ENCODE data around the gene TUBA3E. TPM values are rescaled to one million over a fixed set of nuclear protein-coding genes. Genes with fewer than 3 reads are reported as not detected.
"Not testable (repeated sequence)": the region's sequence is repeated elsewhere in the genome, so short reads cannot be mapped to it uniquely, and the experiment has no call there.

TUBA3E gene
- total and polyA plus RNA-seq, 7 donors: 0.01 to 0.04 TPM; not detected in 5

DNA sequence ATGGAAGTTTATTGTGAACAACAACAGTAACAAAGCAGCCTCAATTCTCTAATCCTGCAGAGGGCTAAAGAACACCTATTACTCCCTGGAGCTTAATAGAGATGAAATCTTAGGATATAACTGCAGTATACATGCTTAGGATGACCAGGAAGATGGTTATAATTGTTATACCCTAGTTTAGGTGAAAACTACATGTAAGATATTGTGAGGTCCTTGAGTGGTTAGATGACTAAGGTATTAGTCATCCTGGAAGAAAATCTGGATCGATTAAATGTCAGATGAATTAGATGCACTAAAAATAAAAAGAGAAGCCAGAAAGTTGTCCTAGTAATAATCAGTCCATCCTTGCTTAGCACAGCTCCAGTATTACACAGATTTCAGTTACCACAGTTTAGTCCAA, 22.3 kb upstream of the TUBA3E start:
- H3K9me3 ChIP-seq; DNase-seq; intact Hi-C loops (cut with DNase I); H3K36me3 ChIP-seq (ENCODE audit: insufficient read depth in 1 of 2, low read depth in 1 of 2); H3K27ac ChIP-seq; ATAC-seq; H3K4me3 ChIP-seq; H3K4me1 ChIP-seq; H3K27me3 ChIP-seq (ENCODE audit: insufficient read depth in 3 of 3, low read length in 2 of 3): not testable (repeated sequence)
- 88% methylated on average over 1 of the region's 1 CpG; no CpG with 5 or more reads in 2 of the 3 donors for WGBS, 3 donors

DNA sequence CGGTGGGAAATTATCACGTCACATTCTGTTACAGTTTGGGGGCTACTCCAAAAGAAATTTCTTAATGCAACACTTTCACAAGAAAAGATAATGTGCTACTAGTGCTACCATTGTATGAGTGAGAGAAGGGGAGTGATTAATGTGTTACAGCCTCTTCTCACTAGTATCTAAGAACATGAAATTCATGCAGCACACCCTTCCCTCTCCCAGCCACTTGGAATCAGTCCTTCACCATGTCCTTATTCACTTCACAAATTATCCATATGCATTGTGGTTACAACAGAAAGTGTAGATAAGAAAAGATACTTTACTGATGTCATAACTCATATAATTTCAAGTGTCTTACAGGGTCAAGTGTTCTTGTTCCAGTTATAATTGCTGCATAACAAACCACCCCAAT, 20.9 kb upstream of the TUBA3E start:
- H3K4me1 ChIP-seq; ATAC-seq; DNase-seq; intact Hi-C loops (cut with DNase I); H3K9me3 ChIP-seq; H3K27ac ChIP-seq; H3K4me3 ChIP-seq; H3K36me3 ChIP-seq (ENCODE audit: insufficient read depth in 1 of 2, low read depth in 1 of 2): not testable (repeated sequence)
- H3K27me3 ChIP-seq (ENCODE audit: insufficient read depth in 3 of 3, low read length in 2 of 3): peaks cover 0 to 12% (median 2%) of the 10 kb centered on the region in 3 donors
- WGBS, 3 donors: 87 to 97% (median 89%) methylated on average over 2 of the region's 2 CpGs

DNA sequence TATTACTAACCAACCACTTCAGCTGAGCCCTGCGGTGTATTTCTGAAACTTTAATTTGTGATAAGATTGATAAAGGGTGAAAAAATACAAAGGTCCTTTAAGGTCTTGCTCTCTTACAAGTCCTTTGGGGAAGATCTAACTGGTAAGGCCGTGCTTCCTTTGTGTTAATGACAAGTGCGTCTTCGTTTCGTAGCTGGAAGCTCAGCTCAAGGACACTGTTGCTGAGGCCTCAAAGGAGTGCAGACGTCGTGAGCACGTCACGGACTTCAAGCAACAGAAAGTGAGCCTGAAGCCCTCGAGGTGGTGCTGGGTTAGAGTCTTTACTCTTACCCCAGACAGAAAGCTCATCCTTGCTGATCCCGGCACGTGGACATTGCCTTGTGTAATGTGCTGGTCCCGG, 8.8 kb upstream of the TUBA3E start:
- H3K4me1 ChIP-seq; H3K36me3 ChIP-seq (ENCODE audit: insufficient read depth in 1 of 2, low read depth in 1 of 2); H3K27ac ChIP-seq; intact Hi-C loops (cut with DNase I); ATAC-seq; H3K9me3 ChIP-seq; H3K27me3 ChIP-seq (ENCODE audit: insufficient read depth in 3 of 3, low read length in 2 of 3); H3K4me3 ChIP-seq; DNase-seq: not testable (repeated sequence)
- 75 to 77% (median 77%) methylated on average over 11 to 13 of the region's 13 CpGs for whole genome bisulfite sequencing, 3 donors

GRCh38 chr2:130203150-130203549, 4.9 kb upstream of the TUBA3E start:
- ATAC-seq; DNase-seq; H3K36me3 ChIP-seq (ENCODE audit: insufficient read depth in 1 of 2, low read depth in 1 of 2); H3K27ac ChIP-seq; intact Hi-C loops (cut with DNase I); H3K4me3 ChIP-seq; H3K4me1 ChIP-seq; H3K27me3 ChIP-seq (ENCODE audit: insufficient read depth in 3 of 3, low read length in 2 of 3); H3K9me3 ChIP-seq: not testable (repeated sequence)
- WGBS, 3 donors: 71 to 92% (median 85%) methylated on average over 2 to 3 of the region's 3 CpGs

DNA sequence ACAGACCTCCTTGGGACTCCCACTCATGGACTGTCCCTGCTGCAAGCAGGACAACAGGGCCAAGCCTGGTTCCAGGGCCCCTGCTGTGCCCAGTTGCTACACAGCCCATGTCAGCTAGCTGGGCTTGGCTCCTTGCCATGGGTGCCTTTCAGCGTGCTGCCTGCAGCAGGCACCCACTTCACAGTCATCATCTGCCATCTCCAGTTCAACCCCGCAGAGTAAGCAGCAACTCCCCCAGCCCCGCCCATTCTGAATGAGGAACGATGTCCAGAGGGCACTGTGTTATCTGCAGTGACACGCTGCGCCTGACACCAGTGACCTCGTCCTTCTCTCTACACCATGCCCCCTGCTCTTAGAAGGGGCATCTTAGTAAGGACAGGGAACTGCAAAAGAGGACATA, 4.3 kb upstream of the TUBA3E start:
- intact Hi-C loops (cut with DNase I); H3K9me3 ChIP-seq; H3K27me3 ChIP-seq (ENCODE audit: insufficient read depth in 3 of 3, low read length in 2 of 3); DNase-seq; H3K4me3 ChIP-seq; ATAC-seq; H3K36me3 ChIP-seq (ENCODE audit: insufficient read depth in 1 of 2, low read depth in 1 of 2); H3K4me1 ChIP-seq; H3K27ac ChIP-seq: not testable (repeated sequence)
- WGBS, 3 donors: 48 to 57% (median 49%) methylated on average over 4 to 6 of the region's 7 CpGs

GRCh38 chr2:130196052-130196451, 2.2 kb downstream of the TUBA3E start:
- H3K36me3 ChIP-seq (ENCODE audit: insufficient read depth in 1 of 2, low read depth in 1 of 2); H3K27ac ChIP-seq; intact Hi-C loops (cut with DNase I); H3K9me3 ChIP-seq; ATAC-seq; H3K4me3 ChIP-seq; DNase-seq; H3K27me3 ChIP-seq (ENCODE audit: insufficient read depth in 3 of 3, low read length in 2 of 3); H3K4me1 ChIP-seq: not testable (repeated sequence)
- 73 to 88% (median 82%) methylated on average over 7 to 11 of the region's 13 CpGs for WGBS, 3 donors

DNA sequence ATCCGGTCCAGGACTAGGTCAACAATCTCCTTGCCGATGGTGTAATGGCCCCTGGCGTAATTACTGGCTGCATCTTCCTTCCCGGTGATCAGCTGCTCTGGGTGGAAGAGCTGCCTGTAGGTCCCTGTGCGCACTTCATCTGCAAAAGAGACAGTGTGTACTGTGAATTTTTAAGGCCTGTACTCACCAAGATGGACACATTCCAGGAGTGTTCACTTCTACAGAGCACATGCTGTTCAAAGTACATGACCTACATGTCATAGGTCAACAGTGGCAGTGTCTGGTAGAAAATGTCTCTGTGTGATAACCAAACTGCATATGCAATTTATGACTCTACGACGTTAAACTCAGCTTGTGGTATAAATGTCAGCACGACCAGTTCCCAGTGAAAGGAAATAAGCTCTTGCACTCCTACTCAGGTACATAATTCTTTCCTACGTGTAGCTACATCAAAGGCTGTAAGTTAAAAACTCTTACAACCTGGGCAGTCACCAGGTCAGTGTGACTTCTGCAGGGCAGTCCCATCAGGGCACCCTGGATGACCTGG, 3.1 kb downstream of the TUBA3E start:
- H3K27ac ChIP-seq; H3K4me1 ChIP-seq; ATAC-seq; H3K9me3 ChIP-seq; H3K36me3 ChIP-seq (ENCODE audit: insufficient read depth in 1 of 2, low read depth in 1 of 2); H3K4me3 ChIP-seq; intact Hi-C loops (cut with DNase I); DNase-seq; H3K27me3 ChIP-seq (ENCODE audit: insufficient read depth in 3 of 3, low read length in 2 of 3): not testable (repeated sequence)
- WGBS, 3 donors: 65 to 70% (median 68%) methylated on average over 9 of the region's 9 CpGs

DNA sequence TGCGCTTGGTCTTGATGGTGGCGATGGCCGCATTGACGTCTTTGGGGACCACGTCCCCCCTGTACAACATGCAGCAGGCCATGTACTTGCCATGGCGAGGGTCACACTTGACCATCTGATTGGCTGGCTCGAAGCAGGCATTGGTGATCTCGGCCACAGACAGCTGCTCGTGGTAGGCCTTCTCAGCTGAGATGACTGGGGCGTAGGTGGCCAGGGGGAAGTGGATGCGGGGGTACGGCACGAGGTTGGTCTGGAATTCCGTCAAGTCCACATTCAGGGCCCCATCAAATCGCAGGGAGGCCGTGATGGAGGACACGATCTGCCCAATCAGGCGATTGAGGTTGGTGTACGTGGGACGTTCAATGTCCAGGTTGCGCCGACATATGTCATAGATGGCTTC, 4.4 kb downstream of the TUBA3E start:
- DNase-seq; H3K4me1 ChIP-seq; H3K36me3 ChIP-seq (ENCODE audit: insufficient read depth in 1 of 2, low read depth in 1 of 2); H3K4me3 ChIP-seq; intact Hi-C loops (cut with DNase I); ATAC-seq; H3K9me3 ChIP-seq; H3K27me3 ChIP-seq (ENCODE audit: insufficient read depth in 3 of 3, low read length in 2 of 3); H3K27ac ChIP-seq: not testable (repeated sequence)
- 81 to 92% (median 88%) methylated on average over 15 to 22 of the region's 22 CpGs for WGBS, 3 donors

DNA sequence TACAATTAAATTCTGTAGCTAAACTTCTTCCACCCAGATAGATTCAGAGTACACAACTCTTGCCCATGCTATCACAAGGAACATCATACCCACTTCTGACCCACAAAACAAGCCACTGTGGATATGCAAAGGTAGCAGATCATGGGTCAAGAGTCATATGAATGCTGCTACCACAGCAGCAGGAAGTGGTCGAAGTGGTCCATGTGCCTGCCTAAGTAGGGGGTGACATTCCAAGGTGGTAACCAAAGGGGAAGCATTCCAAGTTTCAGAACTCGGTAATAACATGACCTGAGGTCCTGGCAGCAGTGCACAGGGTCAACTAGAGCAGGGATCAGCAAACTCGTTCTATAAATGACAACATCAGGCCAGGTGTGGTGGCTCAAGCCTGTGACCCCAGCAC, 5.8 kb downstream of the TUBA3E start:
- H3K4me3 ChIP-seq; intact Hi-C loops (cut with DNase I); H3K9me3 ChIP-seq; H3K27ac ChIP-seq; H3K27me3 ChIP-seq (ENCODE audit: insufficient read depth in 3 of 3, low read length in 2 of 3); DNase-seq; H3K36me3 ChIP-seq (ENCODE audit: insufficient read depth in 1 of 2, low read depth in 1 of 2); ATAC-seq; H3K4me1 ChIP-seq: not testable (repeated sequence)
- WGBS, 3 donors: 76 to 81% (median 79%) methylated on average over 3 of the region's 3 CpGs

DNA sequence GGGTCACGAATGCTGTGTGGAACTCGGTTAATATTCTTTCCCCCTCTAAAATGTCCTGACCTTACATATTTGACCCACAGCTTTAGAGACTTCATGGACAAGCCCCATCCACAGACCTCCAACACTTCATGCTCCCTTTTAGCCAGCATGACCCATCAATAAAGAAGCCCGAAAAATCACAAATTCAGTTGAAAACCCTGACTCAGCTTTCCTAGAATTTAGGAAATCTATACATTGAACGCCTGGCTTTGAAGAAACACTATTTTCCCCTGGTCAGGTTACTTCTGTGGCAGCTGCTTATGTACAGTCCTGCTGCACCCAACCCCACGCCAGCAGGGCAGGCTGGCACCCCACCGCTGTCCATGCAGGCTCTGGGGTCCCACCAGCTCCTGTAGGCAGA, 6.9 kb downstream of the TUBA3E start:
- 90 to 93% (median 90%) methylated on average over 6 of the region's 6 CpGs for WGBS, 3 donors
- H3K36me3 ChIP-seq (ENCODE audit: insufficient read depth in 1 of 2, low read depth in 1 of 2); DNase-seq; H3K4me3 ChIP-seq; ATAC-seq; H3K9me3 ChIP-seq; intact Hi-C loops (cut with DNase I); H3K4me1 ChIP-seq; H3K27me3 ChIP-seq (ENCODE audit: insufficient read depth in 3 of 3, low read length in 2 of 3); H3K27ac ChIP-seq: not testable (repeated sequence)
